ENCODE measurements around the gene NUF2. TPM values are rescaled to one million over a fixed set of nuclear protein-coding genes. Genes with fewer than 3 reads are reported as not detected.
"Not testable (repeated sequence)": the region's sequence is repeated elsewhere in the genome, so short reads cannot be mapped to it uniquely, and the experiment has no call there.

NUF2 gene
- total RNA-seq, 6 donors from 2014 or later: 0.69 to 6.3 (median 1.4) TPM

- WGBS, 2 donors: 61 to 63% methylated on average over 6 of the region's 6 CpGs
- no peak for ATAC-seq (ENCODE audit: low FRiP score in 2 of 2)
Observed at GRCh38 chr1:163290025-163290640, 31.6 kb upstream of the NUF2 start.

GRCh38 chr1:163291461-163291860 is 30.3 kb upstream of the NUF2 start:
- ATAC-seq (ENCODE audit: low FRiP score in 2 of 2): no peak
- no peaks in the 10 kb centered on the region for H3K9me3 ChIP-seq
- DNase-seq: no peak
- no peak overlapping the region for H3K4me3 ChIP-seq
- H3K36me3 ChIP-seq: no peaks in the 10 kb centered on the region
- 93 to 100% methylated on average over 3 of the region's 3 CpGs for WGBS, 2 donors
- H3K4me1 ChIP-seq: peaks cover 0 to 3% (median 0%) of the 10 kb centered on the region in 4 donors
- H3K27ac ChIP-seq: no peak overlapping the region
- TF ChIP-seq EP300 (IDR thresholded peaks at IDR 0.05): no peak
- TF ChIP-seq CTCF (IDR thresholded peaks at IDR 0.05): no peak
- no peak for TF ChIP-seq POLR2AphosphoS5 (IDR thresholded peaks at IDR 0.05)
- no peak for TF ChIP-seq POLR2A (IDR thresholded peaks at IDR 0.05)
- no peaks in the 10 kb centered on the region for H3K27me3 ChIP-seq

More at GRCh38 chr1:163290025-163290640, 31.6 kb upstream of the NUF2 start:
- H3K4me3 ChIP-seq: no peak overlapping the region
- peaks cover 0 to 3% (median 0%) of the 10 kb centered on the region in 4 donors for H3K4me1 ChIP-seq
- H3K9me3 ChIP-seq: no peaks in the 10 kb centered on the region
- H3K27me3 ChIP-seq: no peaks in the 10 kb centered on the region
- no peaks in the 10 kb centered on the region for H3K36me3 ChIP-seq
- H3K27ac ChIP-seq: no peak overlapping the region
- no peak for TF ChIP-seq POLR2A (IDR thresholded peaks at IDR 0.05)
- no peak for TF ChIP-seq CTCF (IDR thresholded peaks at IDR 0.05)
- no peak for DNase-seq

- not testable (repeated sequence) for H3K4me1 ChIP-seq; H3K36me3 ChIP-seq; DNase-seq; H3K27ac ChIP-seq; H3K4me3 ChIP-seq; ATAC-seq (ENCODE audit: low FRiP score in 2 of 2); H3K27me3 ChIP-seq; H3K9me3 ChIP-seq
- 100% methylated on average over 2 of the region's 2 CpGs for WGBS, 2 donors
Observed at GRCh38 chr1:163292153-163292552, 29.6 kb upstream of the NUF2 start.

- DNase-seq; ATAC-seq (ENCODE audit: low FRiP score in 2 of 2); H3K36me3 ChIP-seq: not testable (repeated sequence)
Observed at GRCh38 chr1:163293497-163293896, 28.3 kb upstream of the NUF2 start.

GRCh38 chr1:163295949-163296348 is 25.8 kb upstream of the NUF2 start:
- DNase-seq (no peak), ATAC-seq (ENCODE audit: low FRiP score in 2 of 2) (no peak)
- Histone ChIP-seq H3K36me3 (peaks cover 0 to 5% (median 2%) of the 10 kb centered on the region in 4 donors), H3K4me3 (no peak overlapping the region), H3K4me1 (no peaks in the 10 kb centered on the region), H3K9me3 (no peaks in the 10 kb centered on the region), H3K27me3 (no peaks in the 10 kb centered on the region), H3K27ac (no peak overlapping the region)
- WGBS, 2 donors: 80 to 81% methylated on average over 2 of the region's 2 CpGs
- no peak for TF ChIP-seq POLR2A (IDR thresholded peaks at IDR 0.05)
- no peak for TF ChIP-seq EP300 (IDR thresholded peaks at IDR 0.05)
- TF ChIP-seq CTCF (IDR thresholded peaks at IDR 0.05): no peak
- no peak for TF ChIP-seq POLR2AphosphoS5 (IDR thresholded peaks at IDR 0.05)

More at GRCh38 chr1:163293497-163293896, 28.3 kb upstream of the NUF2 start:
- H3K9me3 ChIP-seq, H3K4me3 ChIP-seq, H3K4me1 ChIP-seq, H3K27ac ChIP-seq, H3K27me3 ChIP-seq: not testable (repeated sequence)
- WGBS, 2 donors: 83 to 88% methylated on average over 1 of the region's 1 CpG

- Histone ChIP-seq H3K27ac (no peak overlapping the region), H3K4me1 (no peaks in the 10 kb centered on the region), H3K4me3 (no peak overlapping the region), H3K36me3 (peaks cover 0 to 5% (median 2%) of the 10 kb centered on the region in 4 donors), H3K9me3 (no peaks in the 10 kb centered on the region), H3K27me3 (no peaks in the 10 kb centered on the region)
- DNase-seq (no peak), ATAC-seq (ENCODE audit: low FRiP score in 2 of 2) (no peak)
- WGBS, 2 donors: 82 to 87% methylated on average over 1 of the region's 1 CpG
- TF ChIP-seq EP300 (IDR thresholded peaks at IDR 0.05): no peak
- no peak for TF ChIP-seq CTCF (IDR thresholded peaks at IDR 0.05)
- no peak for TF ChIP-seq POLR2AphosphoS5 (IDR thresholded peaks at IDR 0.05)
- TF ChIP-seq POLR2A (IDR thresholded peaks at IDR 0.05): no peak
Observed at GRCh38 chr1:163296504-163297263, 25.1 kb upstream of the NUF2 start.

Data from upper lobe of left lung (tissue), 6 donors.